Vagina (tissue), 2 donors: ENCODE results near the gene VMP1. TPM values are rescaled to one million over a fixed set of nuclear protein-coding genes. Genes with fewer than 3 reads are reported as not detected.

Source experiments
- DNase-seq, 2 donors: peaks; one replicate each; pipeline ENCODE4 v3.0.0-alpha.2; 2017; ENCODE audit errors: extremely low spot score in 2 of 2
- H3K27ac ChIP-seq: fragments of 200-600 bp; sonication (generic); one replicate; pipeline ENCODE4 v1.5.1; 2019
- H3K27me3 ChIP-seq: fragments of 200-600 bp; sonication (generic); one replicate; pipeline ENCODE4 v1.5.1; 2019
- H3K36me3 ChIP-seq, 2 donors: fragments of 200-600 bp; sonication (generic); one replicate each; pipeline ENCODE4 v1.5.1; 2017 to 2019
- H3K4me1 ChIP-seq: fragments of 200-600 bp; sonication (generic); one replicate; pipeline ENCODE4 v1.5.1; 2019
- H3K4me3 ChIP-seq, 2 donors: fragments of 200-600 bp; sonication (generic); 1 replicate in 1 of 2; 2 replicates in 1 of 2; pipeline ENCODE4 v1.5.1; 2016 to 2019
- H3K9me3 ChIP-seq: fragments of 200-600 bp; sonication (generic); one replicate; pipeline ENCODE4 v1.5.1; 2019
- CTCF ChIP-seq, 3 experiments: fragments of 450-650 bp in 2 of 3; fragments of 200-600 bp in 1 of 3; sonication (generic) in 1 of 3; IDR thresholded peaks; one replicate each; pipeline ENCODE4 v1.5.1; 2017 to 2019; ENCODE audit warnings: antibody characterized with exemption in 3 of 3, mild to moderate bottlenecking in 2 of 3, moderate library complexity in 2 of 3
- POLR2A ChIP-seq, 2 donors: fragments of 450-650 bp; IDR thresholded peaks; one replicate each; pipeline ENCODE4 v1.6.1; 2017; ENCODE audit warnings: antibody characterized with exemption in 2 of 2, mild to moderate bottlenecking in 2 of 2, moderate library complexity in 2 of 2
- POLR2AphosphoS5 ChIP-seq, 2 donors: sonication (generic); formaldehyde crosslinking; IDR thresholded peaks; one replicate each; pipeline ENCODE4 v1.9.0; 2017; ENCODE audit warnings: antibody characterized with exemption in 2 of 2, mild to moderate bottlenecking in 2 of 2, low read depth in 1 of 2; ENCODE audit not compliant: insufficient read depth in 1 of 2
- intact Hi-C: fragments of 100-400 bp; cut with DNase I; formaldehyde crosslinking; loops from one replicate; pipeline ENCODE4 v1.15.1; 2023
- total RNA-seq: library from RNA; depleted of rRNA; stranded (reverse); fragments of >200 nt; gene quantifications from one replicate; pipeline ENCODE4 v1.2.3, GENCODE V29; 2016

VMP1 gene
- total RNA-seq, 1 donor from 2014 or later, result 380 TPM

GRCh38 chr17:59762049-59762823 lies 54.8 kb downstream of the VMP1 start:
- TF ChIP-seq POLR2AphosphoS5 (IDR thresholded peaks at IDR 0.05; ENCODE audit: insufficient read depth in 1 of 2, low read depth in 1 of 2) (no peak), POLR2A (IDR thresholded peaks at IDR 0.05) (no peak), CTCF (IDR thresholded peaks at IDR 0.05) (no peak)
- DNase-seq, result no peak
- no peak overlapping the region for H3K4me3 ChIP-seq
- intact Hi-C loops, result no loop called here
- H3K36me3 ChIP-seq, result no peaks in the 10 kb centered on the region
- H3K27ac ChIP-seq, result no peak overlapping the region
- H3K4me1 ChIP-seq, result no peaks in the 10 kb centered on the region
- H3K9me3 ChIP-seq, result no peaks in the 10 kb centered on the region
- no peaks in the 10 kb centered on the region for H3K27me3 ChIP-seq

- no peaks in the 10 kb centered on the region for H3K27me3 ChIP-seq
- H3K4me1 ChIP-seq, result no peaks in the 10 kb centered on the region
- TF ChIP-seq POLR2AphosphoS5 (IDR thresholded peaks at IDR 0.05; ENCODE audit: insufficient read depth in 1 of 2, low read depth in 1 of 2) (no peak), CTCF (IDR thresholded peaks at IDR 0.05) (no peak), POLR2A (IDR thresholded peaks at IDR 0.05) (no peak)
- no peaks in the 10 kb centered on the region for H3K9me3 ChIP-seq
- no peak for DNase-seq
- H3K36me3 ChIP-seq, result no peaks in the 10 kb centered on the region
- no peak overlapping the region for H3K4me3 ChIP-seq
- intact Hi-C loops, result no loop called here
- no peak overlapping the region for H3K27ac ChIP-seq
Measured at GRCh38 chr17:59762824-59763374, 55.4 kb downstream of the VMP1 start.

- no peak for DNase-seq
- Histone ChIP-seq H3K4me1 (no peaks in the 10 kb centered on the region), H3K4me3 (no peak overlapping the region), H3K27ac (no peak overlapping the region), H3K9me3 (no peaks in the 10 kb centered on the region), H3K27me3 (no peaks in the 10 kb centered on the region), H3K36me3 (no peaks in the 10 kb centered on the region)
- TF ChIP-seq POLR2AphosphoS5 (IDR thresholded peaks at IDR 0.05; ENCODE audit: insufficient read depth in 1 of 2, low read depth in 1 of 2), result no peak
- no peak for TF ChIP-seq CTCF (IDR thresholded peaks at IDR 0.05)
- TF ChIP-seq POLR2A (IDR thresholded peaks at IDR 0.05), result no peak
- intact Hi-C loops, result no loop called here
Measured at GRCh38 chr17:59763861-59764260, 56.4 kb downstream of the VMP1 start.

- intact Hi-C loops, result no loop called here
Measured at GRCh38 chr17:59764292-59764741, 56.9 kb downstream of the VMP1 start.

More at GRCh38 chr17:59764292-59764741, 56.9 kb downstream of the VMP1 start:
- Histone ChIP-seq H3K36me3 (no peaks in the 10 kb centered on the region), H3K4me3 (no peak overlapping the region), H3K4me1 (no peaks in the 10 kb centered on the region), H3K27ac (no peak overlapping the region), H3K9me3 (no peaks in the 10 kb centered on the region), H3K27me3 (no peaks in the 10 kb centered on the region)
- TF ChIP-seq POLR2A (IDR thresholded peaks at IDR 0.05) (no peak), CTCF (IDR thresholded peaks at IDR 0.05) (no peak), POLR2AphosphoS5 (IDR thresholded peaks at IDR 0.05; ENCODE audit: insufficient read depth in 1 of 2, low read depth in 1 of 2) (no peak)
- DNase-seq, result no peak
